IMR-90 (cell line): Measurements from ENCODE around the gene SYNC. TPM values are rescaled to one million over a fixed set of nuclear protein-coding genes. Genes with fewer than 3 reads are reported as not detected.

Experiments
- ATAC-seq: fragments of 200-7000 bp; cut with Tn5 transposase; 2 replicates; pipeline ENCODE4 v1.9.1; 2020; ENCODE audit warnings: low read depth, mild to moderate bottlenecking, moderate library complexity
- BruUV-seq: library from RNA; stranded (reverse); fragments of 400-500 nt; replicated peaks from 2 replicates; lab custom pipeline; 2021; lab: Mats Ljungman, UMichigan
- CTCF ChIA-PET: fragments of 300-600 bp; formaldehyde crosslinking; extraction: SDS; loops from one replicate; lab custom pipeline; 2021; ENCODE audit warnings: antibody characterized with exemption; lab: Yijun Ruan, JAX
- POLR2A ChIA-PET: fragments of 300-600 bp; sonication (Branson Sonifier 250); formaldehyde crosslinking; loops from one replicate; lab custom pipeline; 2022; ENCODE audit warnings: antibody characterized with exemption; ENCODE audit not compliant: unreplicated experiment; lab: Charles Lee
- DNase-seq: peaks from one replicate; pipeline ENCODE4 v3.0.0; 2013
- H2AFZ ChIP-seq: replicated peaks from 2 replicates; pipeline ENCODE3; 2013; ENCODE audit warnings: low read length, mild to moderate bottlenecking; ENCODE audit not compliant: poor library complexity
- H2AK5ac ChIP-seq: 2 replicates; pipeline ENCODE4 v1.6.1; 2013; ENCODE audit warnings: low read depth, low read length, inconsistent platforms
- H2AK9ac ChIP-seq: replicated peaks from 2 replicates; pipeline ENCODE3; 2013; ENCODE audit warnings: mild to moderate bottlenecking, low read depth, low read length, moderate library complexity; ENCODE audit not compliant: poor library complexity
- H2BK120ac ChIP-seq: 2 replicates; pipeline ENCODE4 v1.6.1; 2013; ENCODE audit warnings: low read depth, low read length, inconsistent platforms
- H2BK15ac ChIP-seq: 3 replicates; pipeline ENCODE4 v1.6.1; 2013; ENCODE audit warnings: low read depth, low read length, inconsistent platforms
- H2BK20ac ChIP-seq: 2 replicates; pipeline ENCODE4 v1.6.1; 2013; ENCODE audit warnings: low read depth, mild to moderate bottlenecking, inconsistent platforms, low read length, moderate library complexity
- H2BK5ac ChIP-seq: 2 replicates; pipeline ENCODE4 v1.6.1; 2013; ENCODE audit warnings: mild to moderate bottlenecking, low read depth, low read length, inconsistent platforms; ENCODE audit not compliant: poor library complexity, severe bottlenecking
- H3K14ac ChIP-seq: replicated peaks from 2 replicates; pipeline ENCODE4 v1.6.1; 2013; ENCODE audit warnings: low read depth, low read length, inconsistent platforms
- H3K18ac ChIP-seq: 2 replicates; pipeline ENCODE4 v1.6.1; 2013; ENCODE audit warnings: low read depth, low read length, control low read depth
- H3K23ac ChIP-seq: 2 replicates; pipeline ENCODE4 v1.6.1; 2013; ENCODE audit warnings: low read depth, low read length, inconsistent platforms
- H3K27ac ChIP-seq: 2 replicates; pipeline ENCODE4 v1.5.1; 2013; ENCODE audit warnings: mild to moderate bottlenecking, control low read depth, low read length; ENCODE audit not compliant: insufficient read depth
- H3K27me3 ChIP-seq: 2 replicates; pipeline ENCODE4 v1.6.1; 2013; ENCODE audit warnings: low read length; ENCODE audit not compliant: control insufficient read depth, insufficient read depth
- H3K36me3 ChIP-seq: 2 replicates; pipeline ENCODE4 v1.6.1; 2013; ENCODE audit warnings: low read length, mixed read lengths; ENCODE audit not compliant: control insufficient read depth, insufficient read depth
- H3K4ac ChIP-seq: 2 replicates; pipeline ENCODE4 v1.6.1; 2013; ENCODE audit warnings: low read depth, low read length, inconsistent platforms
- H3K4me1 ChIP-seq: 2 replicates; pipeline ENCODE4 v1.6.1; 2013; ENCODE audit warnings: low read length, mixed read lengths; ENCODE audit not compliant: control insufficient read depth, insufficient read depth
- H3K4me2 ChIP-seq: 2 replicates; pipeline ENCODE4 v1.6.1; 2013; ENCODE audit warnings: low read depth, mild to moderate bottlenecking, control low read depth, low read length, moderate library complexity
- H3K4me3 ChIP-seq: 2 replicates; pipeline ENCODE4 v1.5.1; 2013; ENCODE audit warnings: low read depth, mild to moderate bottlenecking, control low read depth, low read length, moderate library complexity; ENCODE audit not compliant: insufficient read depth
- H3K56ac ChIP-seq: 2 replicates; pipeline ENCODE4 v1.6.1; 2013; ENCODE audit warnings: low read length, inconsistent platforms; ENCODE audit not compliant: insufficient read depth; ENCODE audit errors: extremely low read depth
- H3K79me1 ChIP-seq, 2 experiments: 2 replicates each; pipeline ENCODE4 v1.6.1; 2013; ENCODE audit warnings: low read length in 2 of 2, inconsistent platforms in 1 of 2, low read depth in 1 of 2
- H3K9ac ChIP-seq: 2 replicates; pipeline ENCODE4 v1.6.1; 2013; ENCODE audit warnings: low read depth, low read length, control low read depth
- H3K9me1 ChIP-seq: 2 replicates; pipeline ENCODE4 v1.6.1; 2013; ENCODE audit warnings: low read length, inconsistent platforms; ENCODE audit not compliant: insufficient read depth
- H3K9me3 ChIP-seq: 2 replicates; pipeline ENCODE4 v1.6.1; 2013; ENCODE audit warnings: low read length; ENCODE audit not compliant: control insufficient read depth, insufficient read depth
- H4K20me1 ChIP-seq: 2 replicates; pipeline ENCODE4 v1.6.1; 2013; ENCODE audit warnings: low read length, inconsistent platforms; ENCODE audit not compliant: insufficient read depth
- H4K5ac ChIP-seq: 2 replicates; pipeline ENCODE4 v1.6.1; 2013; ENCODE audit warnings: mild to moderate bottlenecking, low read depth, low read length, control low read depth
- H4K8ac ChIP-seq, 2 experiments: 2 replicates each; pipeline ENCODE4 v1.6.1; 2013; ENCODE audit warnings: low read depth in 2 of 2, low read length in 2 of 2, control low read depth in 1 of 2, inconsistent platforms in 1 of 2
- H4K91ac ChIP-seq: 2 replicates; pipeline ENCODE4 v1.6.1; 2013; ENCODE audit warnings: low read depth, low read length, inconsistent platforms; ENCODE audit not compliant: insufficient read depth
- CEBPB ChIP-seq: IDR thresholded peaks from 2 replicates; pipeline ENCODE4 v1.6.1; 2012; ENCODE audit warnings: low read depth, low read length, improper control_type of control experiment
- CHD1 ChIP-seq: IDR thresholded peaks from 2 replicates; pipeline ENCODE4 v1.6.1; 2012; ENCODE audit warnings: low read depth, low read length, improper control_type of control experiment
- CTCF ChIP-seq: conservative IDR thresholded peaks from 2 replicates; pipeline ENCODE4 v1.5.1; 2012; ENCODE audit warnings: mild to moderate bottlenecking, low read depth, low read length, improper control_type of control experiment
- ELK1 ChIP-seq: fragments of 150-350 bp; IDR thresholded peaks from 2 replicates; pipeline ENCODE4 v1.6.1; 2016; ENCODE audit warnings: low read depth, mild to moderate bottlenecking, low read length, moderate library complexity, borderline replicate concordance
- FOS ChIP-seq: fragments of 150-350 bp; IDR thresholded peaks from 2 replicates; pipeline ENCODE4 v1.6.1; 2016; ENCODE audit warnings: low read depth, low read length
- MAZ ChIP-seq: IDR thresholded peaks from 2 replicates; pipeline ENCODE4 v1.6.1; 2012; ENCODE audit warnings: low read depth, mild to moderate bottlenecking, low read length, improper control_type of control experiment, moderate library complexity, borderline replicate concordance
- NFE2L2 ChIP-seq: fragments of 150-350 bp; IDR thresholded peaks from 2 replicates; pipeline ENCODE4 v1.6.1; 2016; ENCODE audit warnings: low read depth, mild to moderate bottlenecking, low read length
- RAD21 ChIP-seq: IDR thresholded peaks from 2 replicates; pipeline ENCODE4 v1.6.1; 2012; ENCODE audit warnings: low read length, improper control_type of control experiment
- SMC3 ChIP-seq: fragments of 150-350 bp; IDR thresholded peaks from 2 replicates; pipeline ENCODE4 v1.6.1; 2016; ENCODE audit warnings: low read depth, mild to moderate bottlenecking, antibody characterized with exemption, low read length, moderate library complexity
- WGBS, 2 experiments: methylation state at CpG; one replicate each; pipeline versions ENCODE4 v1.1.5 to v1.1.7; 2013; ENCODE audit warnings: missing lambda C conversion rate in 2 of 2; ENCODE audit not compliant: insufficient read length in 1 of 2; ENCODE audit errors: extremely low coverage in 2 of 2; 5-methylcytosine and 5-hydroxymethylcytosine counted together
- dilution Hi-C: fragments of 300-500 bp; cut with HindIII; formaldehyde crosslinking; loops from one replicate; pipeline ENCODE4 v1.14.3; 2018; ENCODE audit warnings: low sequenced_read_pairs; ENCODE audit not compliant: unreplicated experiment
- in situ Hi-C: fragments of 300-500 bp; cut with MboI; formaldehyde crosslinking; loops from 3 replicates; pipeline ENCODE4 v1.14.3; 2019; ENCODE audit warnings: low sequenced_read_pairs, inconsistent platforms, mixed read lengths
- intact Hi-C: fragments of 100-400 bp; cut with micrococcal nuclease; formaldehyde crosslinking; loops from 2 replicates; pipeline ENCODE4 v1.10.0; 2022
- polyA plus RNA-seq, 3 experiments: library from polyadenylated mRNA; depleted of rRNA; stranded (reverse); fragments of >200 nt; gene quantifications; 2 replicates each; pipeline ENCODE4 v1.2.3, GENCODE V29; 2012; ENCODE audit warnings: low replicate concordance in 1 of 3
- total RNA-seq: library from RNA; depleted of rRNA; stranded (reverse); fragments of >200 nt; gene quantifications from 2 replicates; pipeline ENCODE4 v1.2.3, GENCODE V29; 2012

SYNC gene
- total and polyA plus RNA-seq, 2 of the 4 experiments (the other 2 are of a cell fraction), result 48.9 to 103 TPM

- no peak overlapping the region for H3K4ac ChIP-seq
- H3K36me3 ChIP-seq, result no peaks in the 10 kb centered on the region
- H2BK5ac ChIP-seq, result no peak overlapping the region
- no peaks in the 10 kb centered on the region for H3K9me3 ChIP-seq
- H3K4me1 ChIP-seq, result peaks cover 12% of the 10 kb centered on the region
- TF ChIP-seq NFE2L2, result no peak
- TF ChIP-seq RAD21, result no peak
- TF ChIP-seq CHD1, result no peak
- no peak for TF ChIP-seq CTCF
- TF ChIP-seq CEBPB, result no peak
- no peak for TF ChIP-seq FOS
- TF ChIP-seq MAZ, result no peak
- TF ChIP-seq SMC3, result no peak
- TF ChIP-seq ELK1, result no peak
- no peak overlapping the region for H2BK120ac ChIP-seq
- no peak overlapping the region for H3K4me3 ChIP-seq
- H2AFZ ChIP-seq, result peak overlapping the region; percentile 83
- H3K79me1 ChIP-seq, result peaks cover 0 to 16% of the 10 kb centered on the region in 2 experiments; a peak in 2 of 4 replicates
- peak overlapping the region; percentile 73 for H3K4me2 ChIP-seq
- peaks cover 15% of the 10 kb centered on the region; the same call in 1 of the 2 replicates for H4K20me1 ChIP-seq
- H3K18ac ChIP-seq, result no peak overlapping the region
- no peak overlapping the region for H3K27ac ChIP-seq
- H3K27me3 ChIP-seq, result no peaks in the 10 kb centered on the region
- POLR2A ChIA-PET, result no interaction called here
- in situ Hi-C loops, result no loop called here
- peak overlapping the region; percentile 97 for H2AK9ac ChIP-seq
- ATAC-seq (no peak), DNase-seq (no peak)
- no peak overlapping the region for H3K14ac ChIP-seq
- no peak overlapping the region for H4K8ac ChIP-seq
- dilution Hi-C loops, result no loop called here
- WGBS, 2 experiments, result no CpG with 5 or more reads among the region's 4 CpGs
- no peak overlapping the region for H4K91ac ChIP-seq
- H2BK20ac ChIP-seq, result no peak overlapping the region
- CTCF ChIA-PET, result no interaction called here
- H2BK15ac ChIP-seq, result no peak overlapping the region
- no TSS peak for BruUV-seq
- no peak overlapping the region for H3K56ac ChIP-seq
- intact Hi-C loops, result no loop called here
- no peak overlapping the region for H4K5ac ChIP-seq
- H3K23ac ChIP-seq, result 0 out of 2 replicates have a peak overlapping the region, but pooled peaks have one; percentile 11
- H3K9ac ChIP-seq, result no peak overlapping the region
- H3K9me1 ChIP-seq, result peaks cover 8% of the 10 kb centered on the region; the same call in 1 of the 2 replicates
- H2AK5ac ChIP-seq, result peak overlapping the region; percentile 52; the same call in 1 of the 2 replicates
These were observed 40.4 kb upstream of the SYNC start for GRCh38 chr1:32742956-32743355.
